ENCODE results near the gene ZNF726.

- TF ChIP-seq POLR2A (IDR thresholded peaks at IDR 0.05) (no peak), CTCF (IDR thresholded peaks at IDR 0.05) (no peak)
Observed at GRCh38 chr19:23957660-23958281, 43.1 kb downstream of the ZNF726 start.

Data from right lobe of liver (tissue), 4 donors.